Right lobe of liver (tissue), 4 donors: ENCODE data around the gene SEC14L1.

Source experiments
- CTCF ChIP-seq, 4 donors: fragments of 200-600 bp in 3 of 4; fragments of 450-650 bp in 1 of 4; IDR thresholded peaks; one replicate each; pipeline versions ENCODE4 v1.5.1 to v1.8.0; 2016 to 2022; ENCODE audit warnings: antibody characterized with exemption in 4 of 4, mild to moderate bottlenecking in 2 of 4
- POLR2A ChIP-seq: fragments of 450-650 bp; IDR thresholded peaks from one replicate; pipeline ENCODE4 v1.6.1; 2017; ENCODE audit warnings: antibody characterized with exemption, mild to moderate bottlenecking
- donor health status: DM: no; HTN: no; CAD: no.
- donor health status: DM: no; HTN: no; CAD: no.
- donor health status: DM: no; HTN: yes; CAD: no.

GRCh38 chr17:77109764-77110359, 30.9 kb upstream of the SEC14L1 start:
- no peak for TF ChIP-seq CTCF (IDR thresholded peaks at IDR 0.05)
- no peak for TF ChIP-seq POLR2A
